Caco-2 (cell line): Measurements from ENCODE around the gene OBP2B. TPM values are rescaled to one million over a fixed set of nuclear protein-coding genes. Genes with fewer than 3 reads are reported as not detected.

Source experiments
- BruUV-seq: library from RNA; stranded (reverse); fragments of 400-500 nt; replicated peaks from 2 replicates; lab custom pipeline; 2021; lab: Mats Ljungman, UMichigan
- CTCF ChIA-PET: fragments of 300-600 bp; sonication (Branson Sonifier 250); formaldehyde crosslinking; loops from one replicate; lab custom pipeline; 2022; ENCODE audit warnings: antibody characterized with exemption; lab: Charles Lee
- POLR2A ChIA-PET: fragments of 300-600 bp; sonication (Branson Sonifier 250); formaldehyde crosslinking; loops from one replicate; lab custom pipeline; 2022; ENCODE audit warnings: antibody characterized with exemption; lab: Charles Lee
- DNase-seq, 2 experiments: peaks; one replicate each; pipeline versions ENCODE4 v3.0.0 to v3.0.0-alpha.2; 2020 to 2022
- H3K27me3 ChIP-seq: replicated peaks from 2 replicates; pipeline ENCODE4 v1.6.0; 2011; ENCODE audit warnings: low read length; ENCODE audit not compliant: control insufficient read depth, insufficient read depth
- H3K36me3 ChIP-seq: 2 replicates; pipeline ENCODE4 v1.5.1; 2011; ENCODE audit warnings: low read length; ENCODE audit not compliant: control insufficient read depth, insufficient read depth
- H3K4me1 ChIP-seq: fragments of 250-450 bp; sonication (Bioruptor Pico); 2 replicates; pipeline ENCODE4 v1.5.1; 2020; ENCODE audit warnings: mild to moderate bottlenecking
- H3K4me3 ChIP-seq: 2 replicates; pipeline ENCODE4 v1.5.1; 2011; ENCODE audit warnings: low read depth, mild to moderate bottlenecking, control low read depth, low read length
- H3K9me3 ChIP-seq: fragments of 250-450 bp; sonication (Bioruptor Pico); 2 replicates; pipeline ENCODE4 v1.5.1; 2020; ENCODE audit warnings: mild to moderate bottlenecking, moderate library complexity
- H3K27ac Mint-ChIP-seq: one replicate; pipeline ENCODE4 v1.8.0; 2022; ENCODE audit warnings: mixed read lengths; ENCODE audit not compliant: unreplicated experiment
- H3K27me3 Mint-ChIP-seq: one replicate; pipeline ENCODE4 v1.8.0; 2022; ENCODE audit warnings: mixed read lengths; ENCODE audit not compliant: insufficient read depth, unreplicated experiment
- H3K36me3 Mint-ChIP-seq: one replicate; pipeline ENCODE4 v1.8.0; 2022; ENCODE audit warnings: mild to moderate bottlenecking, mixed read lengths; ENCODE audit not compliant: insufficient read depth, unreplicated experiment
- H3K4me1 Mint-ChIP-seq: one replicate; pipeline ENCODE4 v1.8.0; 2022; ENCODE audit warnings: low read depth, mixed read lengths; ENCODE audit not compliant: unreplicated experiment
- H3K4me3 Mint-ChIP-seq: one replicate; pipeline ENCODE4 v1.8.0; 2022; ENCODE audit warnings: mild to moderate bottlenecking, moderate library complexity, mixed read lengths; ENCODE audit not compliant: unreplicated experiment
- H3K9me3 Mint-ChIP-seq: one replicate; pipeline ENCODE4 v1.8.0; 2022; ENCODE audit warnings: mixed read lengths; ENCODE audit not compliant: unreplicated experiment
- intact Hi-C: fragments of 100-400 bp; cut with micrococcal nuclease; formaldehyde crosslinking; loops from one replicate; pipeline ENCODE4 v1.10.0; 2022; ENCODE audit not compliant: unreplicated experiment
- total RNA-seq: library from RNA; stranded (reverse); gene quantifications from 2 replicates; pipeline ENCODE4 v1.2.3, GENCODE V29; 2022
- TF ChIP-seq, protein P1 (sequence below), 2 experiments: fragments of 200-600 bp in 1 of 2; IDR thresholded peaks; 1 replicate in 1 of 2; 2 replicates in 1 of 2; pipeline versions ENCODE4 v1.5.1 to v1.8.0; 2011 to 2022; ENCODE audit warnings: antibody characterized with exemption in 1 of 2, control low read depth in 1 of 2, inconsistent platforms in 1 of 2, low read depth in 1 of 2, low read length in 1 of 2, mild to moderate bottlenecking in 1 of 2, moderate library complexity in 1 of 2; ENCODE audit not compliant: insufficient read depth in 1 of 2, severe bottlenecking in 1 of 2, unreplicated experiment in 1 of 2

Gene OBP2B
- total RNA-seq, 1 experiment from 2014 or later, result not detected

DNA sequence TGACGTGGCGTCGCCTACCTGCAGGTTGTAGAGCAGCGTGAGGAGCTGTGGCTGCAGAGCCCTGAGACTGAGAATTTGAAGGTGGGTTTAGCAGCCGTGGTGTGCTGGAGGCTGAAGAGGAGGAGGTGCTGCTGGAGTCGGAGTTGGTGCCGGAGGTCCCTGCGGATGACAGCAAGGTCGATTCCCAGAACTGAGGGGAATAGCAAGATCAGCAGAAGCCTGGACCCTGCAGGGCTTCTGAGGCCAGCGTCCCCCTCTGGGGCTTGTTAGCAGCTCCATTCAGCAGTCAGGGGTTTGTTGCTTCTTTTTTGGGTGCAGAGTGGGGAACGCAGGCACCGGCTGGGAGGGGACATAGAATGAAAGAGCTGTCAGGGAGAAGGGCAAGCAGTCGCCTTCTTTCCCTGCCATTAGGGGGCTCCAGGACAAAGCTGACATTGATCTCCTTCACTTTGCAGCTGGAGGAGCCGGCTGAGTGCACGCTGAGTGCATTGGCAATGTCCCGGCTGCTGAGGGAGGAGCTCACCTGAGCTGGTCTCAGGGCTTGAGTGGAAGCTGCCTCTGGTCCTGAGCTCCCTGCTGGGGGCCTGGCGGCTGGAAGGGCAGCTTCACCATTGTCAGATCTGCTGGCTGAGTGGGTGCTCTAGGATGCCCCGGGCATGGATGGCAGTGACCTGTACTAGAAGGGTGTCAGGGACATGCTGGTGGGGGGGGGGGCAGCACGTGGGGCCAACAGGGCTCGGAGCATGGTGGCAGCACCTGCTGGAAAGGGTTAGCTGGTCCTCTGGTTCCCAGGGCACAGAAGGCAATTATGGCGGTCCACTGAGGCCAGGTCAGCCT lies 20.8 kb downstream of the OBP2B start:
- intact Hi-C loops, result loop anchor here (5.0 kb wide), 1 partner anchor 299 kb away; no protein-coding TSS in a partner anchor
- BruUV-seq, result no TSS peak
- H3K9me3 Mint-ChIP-seq, result no peaks in the 10 kb centered on the region
- Histone ChIP-seq H3K27me3 (no peaks in the 10 kb centered on the region), H3K4me3 (no peak overlapping the region), H3K36me3 (no peaks in the 10 kb centered on the region), H3K4me1 (peaks cover 3% of the 10 kb centered on the region; the same call in 1 of the 2 replicates), H3K9me3 (no peaks in the 10 kb centered on the region)
- peak; percentile 73 to 79 for DNase-seq
- TF ChIP-seq, protein P1, sequence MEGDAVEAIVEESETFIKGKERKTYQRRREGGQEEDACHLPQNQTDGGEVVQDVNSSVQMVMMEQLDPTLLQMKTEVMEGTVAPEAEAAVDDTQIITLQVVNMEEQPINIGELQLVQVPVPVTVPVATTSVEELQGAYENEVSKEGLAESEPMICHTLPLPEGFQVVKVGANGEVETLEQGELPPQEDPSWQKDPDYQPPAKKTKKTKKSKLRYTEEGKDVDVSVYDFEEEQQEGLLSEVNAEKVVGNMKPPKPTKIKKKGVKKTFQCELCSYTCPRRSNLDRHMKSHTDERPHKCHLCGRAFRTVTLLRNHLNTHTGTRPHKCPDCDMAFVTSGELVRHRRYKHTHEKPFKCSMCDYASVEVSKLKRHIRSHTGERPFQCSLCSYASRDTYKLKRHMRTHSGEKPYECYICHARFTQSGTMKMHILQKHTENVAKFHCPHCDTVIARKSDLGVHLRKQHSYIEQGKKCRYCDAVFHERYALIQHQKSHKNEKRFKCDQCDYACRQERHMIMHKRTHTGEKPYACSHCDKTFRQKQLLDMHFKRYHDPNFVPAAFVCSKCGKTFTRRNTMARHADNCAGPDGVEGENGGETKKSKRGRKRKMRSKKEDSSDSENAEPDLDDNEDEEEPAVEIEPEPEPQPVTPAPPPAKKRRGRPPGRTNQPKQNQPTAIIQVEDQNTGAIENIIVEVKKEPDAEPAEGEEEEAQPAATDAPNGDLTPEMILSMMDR (IDR thresholded peaks at IDR 0.05; ENCODE audit: insufficient read depth in 1 of 2, low read depth in 1 of 2, low read length in 1 of 2, severe bottlenecking in 1 of 2, unreplicated experiment in 1 of 2), result peak; percentile 48 to 82
- no peak overlapping the region for H3K4me3 Mint-ChIP-seq
- peaks cover 6% of the 10 kb centered on the region for H3K27me3 Mint-ChIP-seq
- no peaks in the 10 kb centered on the region for H3K4me1 Mint-ChIP-seq
- POLR2A ChIA-PET, result interaction anchor here (0.5 to 1.7 kb wide), 4 partner anchors 69 to 160 kb away, joined by 3 to 14 read pairs (median 4); partner anchors contain the start of genes GTF3C5, MED22 and RPL7A
- no peak overlapping the region for H3K27ac Mint-ChIP-seq
- H3K36me3 Mint-ChIP-seq, result no peaks in the 10 kb centered on the region
- CTCF ChIA-PET, result interaction anchor here (0.6 to 3.8 kb wide), 24 partner anchors 9 to 355 kb away, joined by 3 to 31 read pairs (median 4); partner anchors contain the start of genes MED22, RPL7A and SURF6

DNA sequence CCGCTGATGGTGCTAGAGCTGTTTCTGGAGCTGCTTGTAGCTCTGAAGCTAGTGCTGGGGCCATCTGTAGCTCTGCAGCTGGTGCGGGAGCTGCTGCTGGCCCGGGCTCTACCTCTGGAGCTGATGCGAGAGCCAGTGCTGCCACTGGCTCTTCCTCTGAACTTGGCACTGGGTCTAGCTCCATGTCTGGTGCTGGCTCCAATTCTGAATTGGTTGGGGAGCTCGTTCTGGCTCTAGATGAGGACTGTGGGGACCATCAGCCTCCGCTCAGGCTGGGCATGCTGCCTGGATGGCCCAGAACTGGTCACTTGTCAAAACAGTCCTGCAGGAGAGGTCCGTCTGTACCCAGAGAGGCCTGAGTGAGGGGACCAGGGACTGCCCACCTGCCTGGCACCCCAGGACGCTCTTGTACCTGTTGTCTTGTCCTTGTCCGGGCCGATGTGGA lies 21.5 kb downstream of the OBP2B start:
- CTCF ChIA-PET, result interaction anchor here (0.6 to 3.8 kb wide), 15 partner anchors 9 to 355 kb away, joined by 3 to 31 read pairs (median 4); partner anchors contain the start of gene SURF6
- Mint-ChIP-seq H3K36me3 (no peaks in the 10 kb centered on the region), H3K27ac (no peak overlapping the region), H3K9me3 (no peaks in the 10 kb centered on the region), H3K27me3 (peaks cover 11% of the 10 kb centered on the region), H3K4me3 (no peak overlapping the region), H3K4me1 (no peaks in the 10 kb centered on the region)
- Histone ChIP-seq H3K4me1 (peaks cover 3% of the 10 kb centered on the region; the same call in 1 of the 2 replicates), H3K36me3 (no peaks in the 10 kb centered on the region), H3K9me3 (no peaks in the 10 kb centered on the region), H3K4me3 (no peak overlapping the region), H3K27me3 (no peaks in the 10 kb centered on the region)
- POLR2A ChIA-PET, result interaction anchor here (0.5 to 1.7 kb wide), 3 partner anchors 69 to 160 kb away, joined by 3 to 14 read pairs (median 5); partner anchors contain the start of genes GTF3C5, MED22 and RPL7A
- DNase-seq, result peak in 1 of 2 experiments; percentile 23
- intact Hi-C loops, result loop anchor here (5.0 kb wide), 1 partner anchor 300 kb away; no protein-coding TSS in a partner anchor
- BruUV-seq, result no TSS peak
- TF ChIP-seq, protein P1 (IDR thresholded peaks at IDR 0.05; ENCODE audit: insufficient read depth in 1 of 2, low read depth in 1 of 2, low read length in 1 of 2, severe bottlenecking in 1 of 2, unreplicated experiment in 1 of 2), result no peak

DNA sequence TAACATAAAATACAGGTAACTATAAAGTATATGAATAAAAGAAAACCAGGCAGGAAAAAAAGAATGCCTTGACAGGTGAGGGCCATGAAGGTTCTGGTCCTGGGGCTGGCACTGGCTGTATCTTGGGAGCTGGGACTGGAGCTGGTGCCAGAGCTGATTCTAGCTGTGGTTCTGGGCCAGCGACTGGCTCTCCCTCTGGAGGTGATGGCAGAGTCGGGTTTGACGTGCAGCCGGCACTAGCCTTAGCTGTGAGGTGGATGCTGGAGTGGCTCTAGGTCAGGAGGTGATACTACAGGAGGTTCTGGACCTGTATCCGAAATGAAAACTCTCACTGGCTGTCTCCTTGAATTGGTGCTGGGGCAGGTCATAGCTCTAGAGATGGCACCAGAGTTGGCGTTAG lies 22.3 kb downstream of the OBP2B start:
- TF ChIP-seq, protein P1 (IDR thresholded peaks at IDR 0.05; ENCODE audit: insufficient read depth in 1 of 2, low read depth in 1 of 2, low read length in 1 of 2, severe bottlenecking in 1 of 2, unreplicated experiment in 1 of 2), result no peak
- no peaks in the 10 kb centered on the region for H3K36me3 ChIP-seq
- no peaks in the 10 kb centered on the region for H3K27me3 ChIP-seq
- POLR2A ChIA-PET, result interaction anchor here (0.6 kb wide), 1 partner anchor 149 kb away, joined by 3 read pairs; the partner anchor contains the start of gene SURF6
- DNase-seq, result no peak
- no peak overlapping the region for H3K4me3 ChIP-seq
- H3K9me3 Mint-ChIP-seq, result no peaks in the 10 kb centered on the region
- intact Hi-C loops, result loop anchor here (1.0 to 5.0 kb wide), 2 partner anchors 143 to 301 kb away; no protein-coding TSS in a partner anchor
- H3K27me3 Mint-ChIP-seq, result peaks cover 11% of the 10 kb centered on the region
- H3K9me3 ChIP-seq, result no peaks in the 10 kb centered on the region
- BruUV-seq, result no TSS peak
- no peaks in the 10 kb centered on the region for H3K36me3 Mint-ChIP-seq
- H3K27ac Mint-ChIP-seq, result no peak overlapping the region
- H3K4me1 ChIP-seq, result peaks cover 3% of the 10 kb centered on the region; the same call in 1 of the 2 replicates
- CTCF ChIA-PET, result interaction anchor here (0.8 to 3.8 kb wide), 6 partner anchors 52 to 273 kb away, joined by 3 to 24 read pairs (median 8); partner anchors contain the start of gene SURF6
- no peak overlapping the region for H3K4me3 Mint-ChIP-seq
- H3K4me1 Mint-ChIP-seq, result no peaks in the 10 kb centered on the region
